ENCODE data around the gene HSPA1L.

- no peak for TF ChIP-seq POLR2A (IDR thresholded peaks at IDR 0.05; ENCODE audit: low read depth, low read length)
- TF ChIP-seq CTCF (IDR thresholded peaks at IDR 0.05; ENCODE audit: extremely low read depth in 1 of 2, insufficient read depth in 1 of 2, low read depth in 1 of 2, low read length in 2 of 2) = no peak
Measured at GRCh38 chr6:31763619-31763940, 51.5 kb downstream of the HSPA1L start.
